Right cardiac atrium (tissue), 5 donors: ENCODE data around the gene SELENON. TPM values are rescaled to one million over a fixed set of nuclear protein-coding genes. Genes with fewer than 3 reads are reported as not detected.
"Not testable (repeated sequence)": the region's sequence is repeated elsewhere in the genome, so short reads cannot be mapped to it uniquely, and the experiment has no call there.

ENCODE experiments used
- ATAC-seq, 2 donors: fragments of 200-7000 bp; cut with Tn5 transposase; one replicate each; pipeline versions ENCODE4 v1.8.0 to v1.9.1; 2020; ENCODE audit warnings: moderate library complexity in 2 of 2, mild to moderate bottlenecking in 1 of 2
- DNase-seq, 3 donors: peaks; one replicate each; pipeline ENCODE4 v3.0.0-alpha.2; 2020
- H3K27ac ChIP-seq: one replicate; pipeline ENCODE4 v1.5.1; 2013; ENCODE audit warnings: mild to moderate bottlenecking, low read length, control low read depth, moderate library complexity
- H3K27me3 ChIP-seq: one replicate; pipeline ENCODE4 v1.6.1; 2013; ENCODE audit not compliant: control insufficient read depth, insufficient read depth
- H3K4me1 ChIP-seq: one replicate; pipeline ENCODE4 v1.6.1; 2013; ENCODE audit warnings: low read length; ENCODE audit not compliant: control insufficient read depth, insufficient read depth
- H3K4me3 ChIP-seq: one replicate; pipeline ENCODE4 v1.5.1; 2013; ENCODE audit warnings: low read length, control low read depth
- H3K9me3 ChIP-seq: one replicate; pipeline ENCODE4 v1.6.1; 2013; ENCODE audit warnings: low read length; ENCODE audit not compliant: control insufficient read depth
- WGBS: extraction: QIAGEN DNeasy Blood & Tissue Kit; methylation state at CpG from one replicate; pipeline ENCODE4 v1.1.7; 2013; 5-methylcytosine and 5-hydroxymethylcytosine counted together
- intact Hi-C, 4 donors: fragments of 100-400 bp; cut with DNase I; formaldehyde crosslinking; loops; one replicate each; pipeline versions ENCODE4 v1.11.0 to v1.14.0; 2022 to 2023
- polyA plus RNA-seq: library from polyadenylated mRNA; stranded (reverse); fragments of 200-250 nt; gene quantifications from one replicate; pipeline ENCODE4 v1.2.3, GENCODE V29; 2013
- total RNA-seq, 4 donors: library from RNA; stranded (reverse); fragmentation: NEBNext Ultra II Directional; extraction: Animal tissue kit (Norgen Biotek cat#: 25700); gene quantifications; one replicate each; pipeline ENCODE4 v1.2.1, GENCODE V29; 2021
- donor health status: healthy with polysubstance abuse.
- donor health status: DM: no; HTN: yes; CAD: no.
- donor health status: DM: no; HTN: no; CAD: no.
- donor health status: DM: no; HTN: yes; CAD: no; lungs with severe emphysema.
- donor health status: DM: yes; HTN: yes; CAD: no.

The SELENON gene
- total and polyA plus RNA-seq, 5 donors: 26.4 to 48.2 (median 37.8) TPM

DNA sequence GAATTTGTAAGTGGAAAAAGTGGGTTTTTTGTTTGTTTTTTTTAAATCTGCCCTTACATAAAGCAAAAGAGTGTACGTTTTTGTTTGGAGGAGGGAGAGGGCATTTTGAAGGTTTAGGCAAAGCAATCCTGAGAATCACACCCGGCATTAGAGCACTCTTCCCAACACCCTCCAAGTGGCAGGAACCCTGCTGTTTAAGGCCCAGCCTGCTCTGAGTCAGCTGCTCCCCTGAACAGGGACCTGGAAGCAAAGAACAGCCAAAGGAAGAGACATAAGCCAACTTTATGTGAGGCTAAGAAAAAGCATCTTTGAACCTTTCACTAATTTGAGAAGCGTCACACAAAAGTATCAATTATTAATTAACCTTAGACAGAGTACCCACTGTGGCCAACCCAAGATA, 36.7 kb downstream of the SELENON start:
- WGBS: 50% methylated on average over 3 of the region's 3 CpGs
- Histone ChIP-seq H3K4me1 (no peaks in the 10 kb centered on the region), H3K9me3 (no peaks in the 10 kb centered on the region), H3K27me3 (no peaks in the 10 kb centered on the region), H3K27ac (no peak overlapping the region), H3K4me3 (no peak overlapping the region)
- DNase-seq: no peak
- intact Hi-C loops: no loop called here
- ATAC-seq: peak in 1 of 2 donors; percentile 59

- Histone ChIP-seq H3K27ac (no peak overlapping the region), H3K4me1 (no peaks in the 10 kb centered on the region), H3K9me3 (no peaks in the 10 kb centered on the region), H3K27me3 (no peaks in the 10 kb centered on the region), H3K4me3 (no peak overlapping the region)
- WGBS: 91% methylated on average over 1 of the region's 1 CpG
- ATAC-seq (no peak), DNase-seq (no peak)
- intact Hi-C loops: no loop called here
Measured at GRCh38 chr1:25837262-25837875, 37.4 kb downstream of the SELENON start.

DNA sequence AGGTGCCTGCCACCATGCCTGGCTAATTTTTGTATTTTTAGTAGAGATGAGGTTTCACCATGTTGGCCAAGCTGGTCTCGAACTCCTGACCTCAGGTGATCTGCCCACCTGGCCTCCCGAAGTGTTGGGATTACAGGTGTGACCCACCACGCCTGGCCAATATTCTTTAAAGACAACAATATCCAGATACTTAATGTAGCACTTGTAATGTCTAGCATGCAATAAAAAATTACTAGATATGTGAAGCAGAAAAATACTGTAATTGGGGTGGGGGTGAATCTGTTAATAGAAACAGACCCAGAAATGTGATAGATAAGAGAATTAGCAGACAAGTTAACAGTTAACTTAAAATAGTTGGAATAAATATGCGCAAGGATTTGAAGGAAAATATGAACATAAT, 39.8 kb downstream of the SELENON start:
- intact Hi-C loops, H3K4me3 ChIP-seq, DNase-seq, ATAC-seq, H3K27me3 ChIP-seq, H3K9me3 ChIP-seq, H3K4me1 ChIP-seq, H3K27ac ChIP-seq: not testable (repeated sequence)
- WGBS: 97% methylated on average over 4 of the region's 4 CpGs

- no peak overlapping the region for H3K4me3 ChIP-seq
- intact Hi-C loops: no loop called here
- no peak overlapping the region for H3K27ac ChIP-seq
- ATAC-seq: no peak
- 90% methylated on average over 3 of the region's 3 CpGs for WGBS
- no peaks in the 10 kb centered on the region for H3K27me3 ChIP-seq
- no peak for DNase-seq
- H3K4me1 ChIP-seq: no peaks in the 10 kb centered on the region
- no peaks in the 10 kb centered on the region for H3K9me3 ChIP-seq
Measured at GRCh38 chr1:25843483-25843882, 43.5 kb downstream of the SELENON start.

DNA sequence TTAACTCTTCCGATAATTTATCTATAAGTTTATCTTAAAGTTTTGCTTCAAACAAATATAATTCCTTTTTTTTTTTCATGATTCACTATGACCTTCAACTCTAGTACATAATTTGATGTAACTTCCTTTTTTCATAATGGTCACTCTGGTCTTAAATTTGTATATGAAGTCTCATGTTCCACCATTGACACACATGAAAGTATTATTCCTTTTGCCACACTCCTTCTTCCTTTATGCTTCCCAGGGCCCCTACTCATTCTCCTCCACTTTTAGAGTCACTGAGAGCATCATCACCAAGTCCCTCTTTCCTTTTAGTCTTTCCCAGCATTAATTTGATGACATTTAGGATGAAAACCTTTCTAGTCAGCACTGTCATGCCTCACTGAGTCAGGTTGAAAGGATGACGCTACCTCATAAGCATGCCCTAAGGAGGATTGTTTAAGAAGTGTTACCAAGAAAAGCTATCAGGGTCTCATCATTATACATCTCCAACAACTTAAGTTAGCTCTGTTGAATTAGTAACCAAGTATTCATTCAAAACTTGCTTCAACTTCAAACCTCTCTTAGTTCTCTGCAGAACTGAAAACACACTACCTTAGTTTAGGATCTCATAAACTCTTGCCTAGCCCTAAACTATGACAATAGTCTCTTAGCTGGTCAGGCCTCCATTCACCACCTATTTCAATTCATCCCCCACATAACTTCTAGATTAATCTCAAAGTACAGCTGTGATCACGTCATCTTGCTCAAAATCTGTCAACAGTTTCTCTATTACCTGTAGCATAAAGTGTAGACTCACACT, 44.7 kb downstream of the SELENON start:
- Histone ChIP-seq H3K9me3 (no peaks in the 10 kb centered on the region), H3K27me3 (no peaks in the 10 kb centered on the region), H3K27ac (no peak overlapping the region), H3K4me1 (no peaks in the 10 kb centered on the region), H3K4me3 (no peak overlapping the region)
- DNase-seq (no peak), ATAC-seq (no peak)
- intact Hi-C loops: no loop called here
- 91% methylated on average over 3 of the region's 3 CpGs for WGBS

GRCh38 chr1:25845664-25846063, 45.7 kb downstream of the SELENON start:
- no peak for ATAC-seq
- no peak overlapping the region for H3K27ac ChIP-seq
- intact Hi-C loops: no loop called here
- DNase-seq: no peak
- no peaks in the 10 kb centered on the region for H3K9me3 ChIP-seq
- H3K4me3 ChIP-seq: no peak overlapping the region
- no peaks in the 10 kb centered on the region for H3K27me3 ChIP-seq
- 74% methylated on average over 5 of the region's 5 CpGs for WGBS
- H3K4me1 ChIP-seq: no peaks in the 10 kb centered on the region

- Histone ChIP-seq H3K9me3 (no peaks in the 10 kb centered on the region), H3K27me3 (no peaks in the 10 kb centered on the region), H3K27ac (no peak overlapping the region), H3K4me3 (no peak overlapping the region), H3K4me1 (no peaks in the 10 kb centered on the region)
- WGBS: 66% methylated on average over 4 of the region's 4 CpGs
- intact Hi-C loops: no loop called here
- DNase-seq (no peak), ATAC-seq (no peak)
Measured at GRCh38 chr1:25847929-25848328, 47.9 kb downstream of the SELENON start.

- H3K4me1 ChIP-seq: no peaks in the 10 kb centered on the region
- no peak overlapping the region for H3K4me3 ChIP-seq
- no peak for DNase-seq
- WGBS: 62% methylated on average over 1 of the region's 1 CpG
- H3K9me3 ChIP-seq: no peaks in the 10 kb centered on the region
- no peak for ATAC-seq
- no peak overlapping the region for H3K27ac ChIP-seq
- intact Hi-C loops: no loop called here
- H3K27me3 ChIP-seq: no peaks in the 10 kb centered on the region
Measured at GRCh38 chr1:25848531-25848930, 48.5 kb downstream of the SELENON start.

DNA sequence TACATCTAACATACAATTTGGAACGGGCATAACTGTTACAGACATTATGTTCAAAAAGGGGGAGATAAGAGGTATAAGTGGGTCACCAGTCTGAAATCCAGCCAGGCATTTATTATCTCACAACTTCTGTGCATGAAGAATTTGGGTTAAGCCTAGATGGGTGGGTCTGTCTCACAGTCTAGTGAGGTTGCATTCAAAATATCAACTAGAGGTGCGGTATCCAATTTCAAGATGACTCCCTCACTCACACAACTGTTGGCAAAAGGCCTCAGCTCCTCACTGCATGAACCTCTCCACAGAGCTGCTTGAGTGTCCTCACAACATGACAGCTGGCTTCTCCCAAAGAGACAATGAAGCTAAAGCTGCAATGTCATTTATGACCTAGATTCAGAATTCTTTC, 54.6 kb downstream of the SELENON start:
- DNase-seq (no peak), ATAC-seq (no peak)
- 71% methylated on average over 2 of the region's 2 CpGs for WGBS
- Histone ChIP-seq H3K27me3 (no peaks in the 10 kb centered on the region), H3K4me1 (no peaks in the 10 kb centered on the region), H3K4me3 (no peak overlapping the region), H3K9me3 (no peaks in the 10 kb centered on the region), H3K27ac (no peak overlapping the region)
- intact Hi-C loops: no loop called here

- DNase-seq: no peak
- no peak overlapping the region for H3K4me3 ChIP-seq
- H3K9me3 ChIP-seq: no peaks in the 10 kb centered on the region
- WGBS: 93% methylated on average over 11 of the region's 11 CpGs
- H3K4me1 ChIP-seq: no peaks in the 10 kb centered on the region
- no peaks in the 10 kb centered on the region for H3K27me3 ChIP-seq
- intact Hi-C loops: no loop called here
- no peak overlapping the region for H3K27ac ChIP-seq
- ATAC-seq: no peak
Measured at GRCh38 chr1:25856856-25857255, 56.9 kb downstream of the SELENON start.

DNA sequence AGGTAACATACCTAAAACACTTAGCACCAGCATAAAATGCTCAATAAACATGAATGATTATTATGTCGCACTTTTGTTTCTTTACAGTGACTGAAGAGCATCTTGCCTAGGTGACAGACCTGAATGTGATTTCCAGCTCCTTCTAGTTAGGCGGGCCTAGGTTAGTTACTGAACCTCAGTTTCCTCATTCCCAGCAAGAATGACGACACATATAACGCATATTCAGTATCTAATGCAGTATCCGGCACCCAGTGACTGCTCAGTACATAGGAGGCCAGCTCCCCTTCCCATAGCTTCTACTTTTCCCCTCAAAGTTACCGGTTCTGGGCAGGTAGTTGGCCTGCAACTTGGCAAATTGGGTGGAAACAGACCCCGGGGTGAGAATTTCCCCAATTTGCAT, 58.5 kb downstream of the SELENON start:
- intact Hi-C loops: no loop called here
- Histone ChIP-seq H3K4me1 (no peaks in the 10 kb centered on the region), H3K27ac (no peak overlapping the region), H3K4me3 (no peak overlapping the region), H3K27me3 (no peaks in the 10 kb centered on the region), H3K9me3 (no peaks in the 10 kb centered on the region)
- no peak for ATAC-seq
- 50% methylated on average over 7 of the region's 7 CpGs for WGBS
- no peak for DNase-seq
